HL-60 (cell line): ENCODE results near the gene BIRC6.

Experiments used
- GABPA ChIP-seq: IDR thresholded peaks from 2 replicates; pipeline ENCODE4 v1.6.1; 2012; ENCODE audit warnings: low read depth
- POLR2AphosphoS5 ChIP-seq: IDR thresholded peaks from 2 replicates; pipeline ENCODE4 v1.6.1; 2012; ENCODE audit warnings: low read depth
- SPI1 ChIP-seq: IDR thresholded peaks from 2 replicates; pipeline ENCODE4 v1.6.1; 2012; ENCODE audit warnings: low read depth, mild to moderate bottlenecking, borderline replicate concordance
- TF ChIP-seq, protein P1 (sequence below): IDR thresholded peaks from 2 replicates; pipeline ENCODE4 v1.6.1; 2012; ENCODE audit warnings: low read depth; ENCODE audit not compliant: insufficient replicate concordance
- TF ChIP-seq, protein P2 (sequence below): IDR thresholded peaks from one replicate; pipeline ENCODE4 v1.5.1; 2011; ENCODE audit warnings: low read length, control low read depth, inconsistent platforms; ENCODE audit not compliant: insufficient read depth

DNA sequence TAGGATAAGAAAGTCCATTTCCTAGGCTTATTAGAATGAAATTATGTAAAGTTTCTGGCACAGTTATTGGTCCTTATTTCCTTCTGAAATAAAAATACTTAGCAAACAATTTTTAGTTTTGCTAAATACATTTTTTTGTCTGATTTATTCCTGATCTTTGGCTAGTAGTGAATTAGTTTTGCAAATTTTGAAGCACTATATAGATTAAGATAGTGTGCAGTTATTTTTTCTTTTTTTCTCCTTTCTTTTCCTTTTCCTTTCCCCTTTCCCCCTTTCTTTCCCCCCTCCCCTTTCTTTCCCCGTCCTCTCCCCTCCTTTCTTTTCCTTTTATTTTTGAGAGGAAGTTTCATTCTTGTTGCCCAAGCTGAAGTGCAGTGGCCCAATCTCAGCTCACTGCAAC lies 59.7 kb downstream of the BIRC6 start:
- TF ChIP-seq, protein P1, sequence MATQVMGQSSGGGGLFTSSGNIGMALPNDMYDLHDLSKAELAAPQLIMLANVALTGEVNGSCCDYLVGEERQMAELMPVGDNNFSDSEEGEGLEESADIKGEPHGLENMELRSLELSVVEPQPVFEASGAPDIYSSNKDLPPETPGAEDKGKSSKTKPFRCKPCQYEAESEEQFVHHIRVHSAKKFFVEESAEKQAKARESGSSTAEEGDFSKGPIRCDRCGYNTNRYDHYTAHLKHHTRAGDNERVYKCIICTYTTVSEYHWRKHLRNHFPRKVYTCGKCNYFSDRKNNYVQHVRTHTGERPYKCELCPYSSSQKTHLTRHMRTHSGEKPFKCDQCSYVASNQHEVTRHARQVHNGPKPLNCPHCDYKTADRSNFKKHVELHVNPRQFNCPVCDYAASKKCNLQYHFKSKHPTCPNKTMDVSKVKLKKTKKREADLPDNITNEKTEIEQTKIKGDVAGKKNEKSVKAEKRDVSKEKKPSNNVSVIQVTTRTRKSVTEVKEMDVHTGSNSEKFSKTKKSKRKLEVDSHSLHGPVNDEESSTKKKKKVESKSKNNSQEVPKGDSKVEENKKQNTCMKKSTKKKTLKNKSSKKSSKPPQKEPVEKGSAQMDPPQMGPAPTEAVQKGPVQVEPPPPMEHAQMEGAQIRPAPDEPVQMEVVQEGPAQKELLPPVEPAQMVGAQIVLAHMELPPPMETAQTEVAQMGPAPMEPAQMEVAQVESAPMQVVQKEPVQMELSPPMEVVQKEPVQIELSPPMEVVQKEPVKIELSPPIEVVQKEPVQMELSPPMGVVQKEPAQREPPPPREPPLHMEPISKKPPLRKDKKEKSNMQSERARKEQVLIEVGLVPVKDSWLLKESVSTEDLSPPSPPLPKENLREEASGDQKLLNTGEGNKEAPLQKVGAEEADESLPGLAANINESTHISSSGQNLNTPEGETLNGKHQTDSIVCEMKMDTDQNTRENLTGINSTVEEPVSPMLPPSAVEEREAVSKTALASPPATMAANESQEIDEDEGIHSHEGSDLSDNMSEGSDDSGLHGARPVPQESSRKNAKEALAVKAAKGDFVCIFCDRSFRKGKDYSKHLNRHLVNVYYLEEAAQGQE, result no peak
- TF ChIP-seq, protein P2, sequence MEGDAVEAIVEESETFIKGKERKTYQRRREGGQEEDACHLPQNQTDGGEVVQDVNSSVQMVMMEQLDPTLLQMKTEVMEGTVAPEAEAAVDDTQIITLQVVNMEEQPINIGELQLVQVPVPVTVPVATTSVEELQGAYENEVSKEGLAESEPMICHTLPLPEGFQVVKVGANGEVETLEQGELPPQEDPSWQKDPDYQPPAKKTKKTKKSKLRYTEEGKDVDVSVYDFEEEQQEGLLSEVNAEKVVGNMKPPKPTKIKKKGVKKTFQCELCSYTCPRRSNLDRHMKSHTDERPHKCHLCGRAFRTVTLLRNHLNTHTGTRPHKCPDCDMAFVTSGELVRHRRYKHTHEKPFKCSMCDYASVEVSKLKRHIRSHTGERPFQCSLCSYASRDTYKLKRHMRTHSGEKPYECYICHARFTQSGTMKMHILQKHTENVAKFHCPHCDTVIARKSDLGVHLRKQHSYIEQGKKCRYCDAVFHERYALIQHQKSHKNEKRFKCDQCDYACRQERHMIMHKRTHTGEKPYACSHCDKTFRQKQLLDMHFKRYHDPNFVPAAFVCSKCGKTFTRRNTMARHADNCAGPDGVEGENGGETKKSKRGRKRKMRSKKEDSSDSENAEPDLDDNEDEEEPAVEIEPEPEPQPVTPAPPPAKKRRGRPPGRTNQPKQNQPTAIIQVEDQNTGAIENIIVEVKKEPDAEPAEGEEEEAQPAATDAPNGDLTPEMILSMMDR, result no peak
- TF ChIP-seq POLR2AphosphoS5 (no peak), GABPA (no peak), SPI1 (no peak)
